Keratinocyte (primary cell): Measurements from ENCODE around the gene GTF3C5. TPM values are rescaled to one million over a fixed set of nuclear protein-coding genes. Genes with fewer than 3 reads are reported as not detected.

Source experiments
- DNase-seq: peaks from one replicate; pipeline ENCODE4 v3.0.0-alpha.2; 2011; ENCODE audit warnings: low read depth, missing footprints, low spot score
- FAIRE-seq: peaks from 2 replicates; lab custom pipeline; 2011; peaks lifted over from hg19 to GRCh38; lab: Jason Lieb, UNC
- H2AFZ ChIP-seq: 2 replicates; pipeline ENCODE4 v1.6.0; 2012; ENCODE audit warnings: low read length, control low read depth, inconsistent platforms; ENCODE audit not compliant: control insufficient read depth
- H3K27ac ChIP-seq: 2 replicates; pipeline ENCODE4 v1.5.1; 2011; ENCODE audit warnings: low read length; ENCODE audit not compliant: control insufficient read depth, insufficient read depth
- H3K27me3 ChIP-seq: 3 replicates; pipeline ENCODE4 v1.6.0; 2011; ENCODE audit warnings: low read length; ENCODE audit not compliant: control insufficient read depth, insufficient read depth; ENCODE audit errors: extremely low read depth
- H3K36me3 ChIP-seq, 2 experiments: 2 replicates in 1 of 2; 3 replicates in 1 of 2; pipeline ENCODE4 v1.5.1; 2011; ENCODE audit warnings: low read length in 2 of 2, mild to moderate bottlenecking in 1 of 2; ENCODE audit not compliant: control insufficient read depth in 2 of 2, insufficient read depth in 2 of 2; ENCODE audit errors: extremely low read depth in 1 of 2
- H3K4me1 ChIP-seq: 3 replicates; pipeline ENCODE4 v1.5.1; 2011; ENCODE audit warnings: low read length; ENCODE audit not compliant: control insufficient read depth, insufficient read depth; ENCODE audit errors: extremely low read depth
- H3K4me2 ChIP-seq: 3 replicates; pipeline ENCODE4 v1.6.0; 2011; ENCODE audit warnings: low read depth, low read length; ENCODE audit not compliant: control insufficient read depth, insufficient read depth; ENCODE audit errors: extremely low read depth
- H3K4me3 ChIP-seq, 3 experiments: fragments of 200-600 bp in 1 of 3; sonication (generic) in 1 of 3; 2 replicates in 2 of 3; 3 replicates in 1 of 3; pipeline ENCODE4 v1.5.1; 2011 to 2016; ENCODE audit warnings: low read length in 3 of 3, mild to moderate bottlenecking in 3 of 3, control low read depth in 2 of 3, inconsistent platforms in 1 of 3, low read depth in 1 of 3, mixed read lengths in 1 of 3, mixed run types in 1 of 3, moderate library complexity in 1 of 3; ENCODE audit not compliant: control insufficient read depth in 2 of 3, insufficient read depth in 2 of 3; ENCODE audit errors: extremely low read depth in 1 of 3
- H3K79me2 ChIP-seq: 2 replicates; pipeline ENCODE4 v1.6.0; 2012; ENCODE audit warnings: low read length; ENCODE audit not compliant: control insufficient read depth, insufficient read depth
- H3K9ac ChIP-seq: 3 replicates; pipeline ENCODE4 v1.6.0; 2011; ENCODE audit warnings: low read length; ENCODE audit not compliant: control insufficient read depth, insufficient read depth; ENCODE audit errors: extremely low read depth
- H3K9me1 ChIP-seq: 3 replicates; pipeline ENCODE4 v1.6.0; 2011; ENCODE audit warnings: low read length; ENCODE audit not compliant: control insufficient read depth, insufficient read depth; ENCODE audit errors: extremely low read depth
- H3K9me3 ChIP-seq: 2 replicates; pipeline ENCODE4 v1.5.1; 2012; ENCODE audit warnings: low read depth, low read length; ENCODE audit not compliant: control insufficient read depth
- H4K20me1 ChIP-seq: 3 replicates; pipeline ENCODE4 v1.6.0; 2011; ENCODE audit warnings: low read length; ENCODE audit not compliant: control insufficient read depth, insufficient read depth; ENCODE audit errors: extremely low read depth
- CTCF ChIP-seq, 3 experiments: IDR thresholded peaks in 1 of 3; conservative IDR thresholded peaks in 1 of 3; optimal IDR thresholded peaks in 1 of 3; 2 replicates in 2 of 3; 3 replicates in 1 of 3; pipeline versions ENCODE3 to v1.5.1; 2011; ENCODE audit warnings: low read length in 3 of 3, mild to moderate bottlenecking in 3 of 3, moderate library complexity in 2 of 3, control low read depth in 1 of 3, inconsistent platforms in 1 of 3; ENCODE audit not compliant: insufficient read depth in 2 of 3; ENCODE audit errors: extremely low read depth in 1 of 3
- EZH2 ChIP-seq: IDR thresholded peaks from one replicate; pipeline ENCODE4 v1.6.1; 2012; ENCODE audit warnings: inconsistent platforms, mild to moderate bottlenecking, low read length, moderate library complexity
- dilution Hi-C: fragments of 300-500 bp; cut with MboI; formaldehyde crosslinking; loops from one replicate; pipeline ENCODE4 v1.7.0; 2020; ENCODE audit warnings: low sequenced_read_pairs; ENCODE audit not compliant: extremely low pct_ligation_motif_present
- polyA plus RNA-seq, 5 experiments: library from polyadenylated mRNA; depleted of rRNA in 3 of 5; stranded (reverse) in 3 of 5; stranded (forward) in 1 of 5; unstranded in 1 of 5; fragments of >200 nt; gene quantifications; 1 replicate in 1 of 5; 2 replicates in 3 of 5; 3 replicates in 1 of 5; pipeline versions ENCODE4 v1.2.1 to v1.2.3, GENCODE V29; 2011 to 2012; ENCODE audit warnings: missing spikeins in 2 of 5, low read depth in 1 of 5, low replicate concordance in 1 of 5

The GTF3C5 gene
- polyA plus RNA-seq, 1 donor (not counting 4 experiments of a cell fraction or from before 2014, with no cell fraction given) = 37.2 TPM

- H3K9me3 ChIP-seq = no peaks in the 10 kb centered on the region
- dilution Hi-C loops = no loop called here
- H3K4me1 ChIP-seq = peaks cover 34% of the 10 kb centered on the region
- H3K4me3 ChIP-seq = no peak overlapping the region
- H3K9ac ChIP-seq = no peak overlapping the region
- H2AFZ ChIP-seq = no peak overlapping the region
- peaks cover 10% of the 10 kb centered on the region for H3K27me3 ChIP-seq
- FAIRE-seq (no peak), DNase-seq (no peak)
- H4K20me1 ChIP-seq = no peaks in the 10 kb centered on the region
- no peaks in the 10 kb centered on the region for H3K79me2 ChIP-seq
- H3K4me2 ChIP-seq = peak overlapping the region; percentile 16
- TF ChIP-seq EZH2 = no peak
- TF ChIP-seq CTCF (optimal IDR thresholded peaks at IDR 0.05 in 1 of 3, IDR thresholded peaks at IDR 0.05 in 1 of 3, conservative IDR thresholded peaks at IDR 0.05 in 1 of 3; ENCODE audit: extremely low read depth in 1 of 3, insufficient read depth in 2 of 3, low read length in 3 of 3) = no peak
- no peak overlapping the region for H3K27ac ChIP-seq
- H3K36me3 ChIP-seq = no peaks in the 10 kb centered on the region
- peaks cover 2% of the 10 kb centered on the region for H3K9me1 ChIP-seq
These were observed 33.7 kb downstream of the GTF3C5 start for GRCh38 chr9:133064241-133065069.

DNA sequence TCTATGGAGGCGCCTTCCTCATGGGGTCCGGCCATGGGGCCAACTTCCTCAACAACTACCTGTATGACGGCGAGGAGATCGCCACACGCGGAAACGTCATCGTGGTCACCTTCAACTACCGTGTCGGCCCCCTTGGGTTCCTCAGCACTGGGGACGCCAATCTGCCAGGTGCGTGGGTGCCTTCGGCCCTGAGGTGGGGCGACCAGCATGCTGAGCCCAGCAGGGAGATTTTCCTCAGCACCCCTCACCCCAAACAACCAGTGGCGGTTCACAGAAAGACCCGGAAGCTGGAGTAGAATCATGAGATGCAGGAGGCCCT, 34.2 kb downstream of the GTF3C5 start:
- H3K4me1 ChIP-seq = peaks cover 28% of the 10 kb centered on the region
- no peaks in the 10 kb centered on the region for H3K9me1 ChIP-seq
- no peak overlapping the region for H2AFZ ChIP-seq
- H3K79me2 ChIP-seq = no peaks in the 10 kb centered on the region
- peaks cover 10% of the 10 kb centered on the region for H3K27me3 ChIP-seq
- no peak for TF ChIP-seq EZH2
- TF ChIP-seq CTCF (optimal IDR thresholded peaks at IDR 0.05 in 1 of 3, IDR thresholded peaks at IDR 0.05 in 1 of 3, conservative IDR thresholded peaks at IDR 0.05 in 1 of 3; ENCODE audit: extremely low read depth in 1 of 3, insufficient read depth in 2 of 3, low read length in 3 of 3) = no peak
- DNase-seq (no peak), FAIRE-seq (no peak)
- dilution Hi-C loops = no loop called here
- H3K36me3 ChIP-seq = no peaks in the 10 kb centered on the region
- H3K4me2 ChIP-seq = no peak overlapping the region
- H4K20me1 ChIP-seq = no peaks in the 10 kb centered on the region
- H3K9me3 ChIP-seq = no peaks in the 10 kb centered on the region
- H3K4me3 ChIP-seq = no peak overlapping the region
- H3K9ac ChIP-seq = no peak overlapping the region
- H3K27ac ChIP-seq = no peak overlapping the region
